ENCODE data around the gene VN1R5.
"Not testable (repeated sequence)": the region's sequence is repeated elsewhere in the genome, so short reads cannot be mapped to it uniquely, and the experiment has no call there.

Gene VN1R5

DNA sequence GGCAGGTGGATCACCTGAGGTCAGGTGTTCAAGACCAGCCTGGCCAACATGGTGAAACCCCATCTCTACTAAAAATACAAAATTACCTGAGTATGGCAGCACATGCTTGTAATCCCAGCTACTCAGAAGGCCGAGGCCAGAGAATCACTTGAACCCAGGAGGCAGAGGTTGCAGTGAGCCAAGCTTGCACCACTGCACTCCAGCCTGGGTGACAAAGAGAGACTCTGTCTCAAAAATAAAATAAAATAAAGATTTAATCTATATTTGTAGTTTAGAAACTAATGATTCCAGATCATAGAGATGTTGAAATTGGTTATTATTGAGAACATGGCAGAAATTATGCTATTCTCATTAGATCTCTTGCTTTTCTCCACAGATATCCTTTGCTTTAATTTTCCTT lies at the start of gene VN1R5:
VN1R5 (plus strand) TSS at position 301 of the 400 bp plus-strand sequence.
- not testable (repeated sequence) for DNase-seq (ENCODE audit: low read depth); H3K4me3 ChIP-seq (ENCODE audit: low read depth, low read length)

GRCh38 chr1:247209396-247209795 lies 46.5 kb upstream of the VN1R5 start:
- DNase-seq (ENCODE audit: low read depth) = no peak
- H3K4me3 ChIP-seq (ENCODE audit: low read depth, low read length) = peak overlapping the region; percentile 90

GRCh38 chr1:247210062-247210375 lies 45.9 kb upstream of the VN1R5 start:
- H3K4me3 ChIP-seq (ENCODE audit: low read depth, low read length) = peak overlapping the region; percentile 90
- no peak for DNase-seq (ENCODE audit: low read depth)

DNA sequence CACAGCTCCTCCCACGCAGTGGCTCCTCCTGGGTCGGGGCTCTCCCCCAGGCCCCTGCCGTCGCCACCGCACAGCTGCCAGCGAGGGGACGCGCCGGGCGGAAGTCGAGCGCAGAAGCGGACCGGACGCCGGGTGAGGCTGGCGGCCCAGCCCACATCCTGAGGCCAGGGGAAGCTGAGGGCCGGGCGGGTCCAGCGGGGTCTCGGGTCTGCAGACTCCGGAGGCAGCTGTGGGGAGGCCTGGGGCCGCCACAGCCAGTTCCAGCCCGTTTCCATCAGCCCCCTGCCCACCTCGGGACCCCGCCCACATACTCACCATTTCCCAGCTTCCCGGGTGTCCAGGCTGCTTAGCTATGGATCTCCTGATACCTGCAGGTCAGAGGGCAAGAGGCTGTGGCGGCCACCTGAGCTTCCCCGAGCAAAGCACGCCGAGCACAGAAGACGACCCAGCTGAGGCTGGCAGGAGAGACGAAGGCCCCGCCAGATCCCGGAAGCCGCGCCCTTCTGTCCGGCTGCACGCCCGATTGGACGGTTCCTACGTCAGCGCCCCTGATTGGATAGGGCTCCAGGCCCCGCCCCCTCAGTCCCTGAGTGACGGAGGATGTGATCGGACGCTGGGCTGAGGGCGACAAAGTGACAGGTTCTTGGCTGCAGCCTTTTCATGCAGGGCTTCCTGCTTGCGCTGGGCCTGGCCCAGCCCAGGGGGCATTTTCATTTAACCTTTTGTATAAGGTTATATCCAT lies 45.3 kb upstream of the VN1R5 start:
- peak overlapping the region; percentile 90 for H3K4me3 ChIP-seq (ENCODE audit: low read depth, low read length)
- DNase-seq (ENCODE audit: low read depth) = peak; percentile 54

- no peak overlapping the region for H3K4me3 ChIP-seq (ENCODE audit: low read depth, low read length)
- DNase-seq (ENCODE audit: low read depth) = no peak
Measured at GRCh38 chr1:247211339-247211738, 44.5 kb upstream of the VN1R5 start.

- H3K4me3 ChIP-seq (ENCODE audit: low read depth, low read length) = no peak overlapping the region
- no peak for DNase-seq (ENCODE audit: low read depth)
Measured at GRCh38 chr1:247212012-247212411, 43.9 kb upstream of the VN1R5 start.

GRCh38 chr1:247212627-247213617 lies 43.0 kb upstream of the VN1R5 start:
- H3K4me3 ChIP-seq (ENCODE audit: low read depth, low read length) = no peak overlapping the region
- no peak for DNase-seq (ENCODE audit: low read depth)

DNA sequence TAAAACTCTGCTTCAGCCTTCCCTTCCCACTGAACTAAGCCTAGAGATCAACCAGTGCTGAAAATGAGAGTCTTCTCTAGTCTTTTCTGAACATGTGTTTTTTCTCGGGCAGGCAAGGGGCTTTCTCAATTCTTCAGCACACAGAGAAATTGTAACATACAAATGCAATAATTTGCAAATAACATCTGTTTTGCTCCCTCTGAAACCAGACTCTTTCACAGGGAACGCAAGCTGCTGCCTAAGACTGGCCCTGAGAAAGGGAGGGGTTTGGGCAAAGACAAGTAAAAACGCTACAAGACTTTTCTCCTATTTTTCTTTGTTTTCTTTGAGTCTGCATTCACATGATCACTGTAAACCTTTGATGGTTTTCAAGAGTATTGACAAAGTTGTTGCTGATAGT lies 39.6 kb upstream of the VN1R5 start:
- H3K4me3 ChIP-seq (ENCODE audit: low read depth, low read length) = no peak overlapping the region
- no peak for DNase-seq (ENCODE audit: low read depth)

- H3K4me3 ChIP-seq (ENCODE audit: low read depth, low read length) = no peak overlapping the region
- DNase-seq (ENCODE audit: low read depth) = no peak
Measured at GRCh38 chr1:247218121-247218651, 37.7 kb upstream of the VN1R5 start.

DNA sequence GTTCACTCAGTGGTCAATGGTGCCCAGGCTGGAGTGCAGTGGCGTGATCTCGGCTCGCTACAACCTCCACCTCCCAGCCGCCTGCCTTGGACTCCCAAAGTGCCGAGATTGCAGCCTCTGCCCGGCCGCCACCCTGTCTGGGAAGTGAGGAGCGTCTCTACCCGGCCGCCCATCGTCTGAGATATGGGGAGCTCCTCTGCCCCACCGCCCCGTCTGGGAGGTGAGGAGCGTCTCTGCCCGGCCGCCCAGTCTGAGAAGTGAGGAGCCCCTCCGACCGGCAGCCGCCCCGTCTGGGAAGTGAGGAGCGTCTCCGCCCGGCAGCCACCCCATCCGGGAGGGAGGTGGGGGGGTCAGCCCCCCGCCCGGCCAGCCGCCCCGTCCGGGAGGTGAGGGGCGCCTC lies 35.6 kb upstream of the VN1R5 start:
- DNase-seq (ENCODE audit: low read depth); H3K4me3 ChIP-seq (ENCODE audit: low read depth, low read length): not testable (repeated sequence)

GRCh38 chr1:247222840-247223239 lies 33.0 kb upstream of the VN1R5 start:
- no peak for DNase-seq (ENCODE audit: low read depth)

DNA sequence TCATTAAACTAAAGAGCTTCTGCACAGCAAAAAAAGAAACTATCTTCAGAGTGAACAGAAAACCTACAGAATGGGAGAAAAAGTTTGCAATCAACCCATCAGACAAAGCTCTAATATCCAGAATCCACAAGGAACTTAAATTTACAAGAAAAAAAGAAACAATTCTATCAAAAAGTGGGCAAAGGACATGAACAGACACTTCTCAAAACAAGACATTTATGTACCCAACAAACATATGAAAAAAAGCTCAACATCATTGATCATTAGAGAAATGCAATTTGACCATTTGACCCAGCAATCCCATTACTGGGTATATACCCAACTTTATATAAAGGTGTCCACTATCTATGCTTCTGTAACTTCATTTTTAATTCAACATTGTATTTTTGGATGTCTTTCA lies 31.1 kb upstream of the VN1R5 start:
- no peak for DNase-seq (ENCODE audit: low read depth)
- no peak overlapping the region for H3K4me3 ChIP-seq (ENCODE audit: low read depth, low read length)

More at GRCh38 chr1:247222840-247223239, 33.0 kb upstream of the VN1R5 start:
- H3K4me3 ChIP-seq (ENCODE audit: low read depth, low read length) = no peak overlapping the region

- no peak for DNase-seq (ENCODE audit: low read depth)
- H3K4me3 ChIP-seq (ENCODE audit: low read depth, low read length) = no peak overlapping the region
Measured at GRCh38 chr1:247228133-247228532, 27.7 kb upstream of the VN1R5 start.

GRCh38 chr1:247241691-247242090 lies 14.2 kb upstream of the VN1R5 start:
- no peak overlapping the region for H3K4me3 ChIP-seq (ENCODE audit: low read depth, low read length)
- DNase-seq (ENCODE audit: low read depth) = no peak

GRCh38 chr1:247243524-247244137 lies 12.2 kb upstream of the VN1R5 start:
- H3K4me3 ChIP-seq (ENCODE audit: low read depth, low read length) = no peak overlapping the region
- DNase-seq (ENCODE audit: low read depth) = no peak

DNA sequence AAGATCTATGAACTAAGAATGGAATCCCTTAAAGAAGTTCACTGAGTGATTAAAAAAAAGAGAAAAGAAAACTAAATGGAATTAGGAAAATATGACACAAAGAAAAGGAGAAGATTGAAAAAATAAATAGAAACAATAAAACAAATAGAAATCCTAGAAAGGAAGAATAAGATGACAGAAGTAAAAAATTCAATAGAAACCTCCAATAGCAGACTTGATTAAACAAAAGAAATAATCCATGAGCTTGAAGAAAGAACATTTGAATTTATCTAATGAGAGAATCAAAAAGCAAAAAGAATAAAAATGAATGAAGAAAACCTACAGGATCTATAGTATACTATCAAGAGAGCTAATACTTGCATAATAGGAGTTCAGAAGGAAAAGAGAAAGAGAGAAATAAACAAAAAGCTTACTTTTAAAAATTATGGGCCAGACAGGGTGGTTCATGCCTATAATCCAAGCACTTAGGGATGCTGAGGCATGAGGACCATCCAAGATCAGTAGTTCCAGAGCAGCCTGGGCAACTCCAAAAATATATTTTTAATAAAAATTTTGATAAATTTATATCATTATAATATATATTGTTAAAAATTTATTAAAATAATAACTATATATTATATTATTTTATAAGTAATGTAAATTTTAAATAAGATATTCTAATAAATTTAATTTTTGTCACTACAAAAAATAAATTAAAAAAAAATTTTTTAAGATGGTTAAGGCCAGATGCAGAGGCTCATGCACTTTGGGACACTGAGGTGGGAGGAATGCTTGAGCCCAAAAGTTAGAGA lies 9.4 kb upstream of the VN1R5 start:
- H3K4me3 ChIP-seq (ENCODE audit: low read depth, low read length) = no peak overlapping the region
- no peak for DNase-seq (ENCODE audit: low read depth)

GRCh38 chr1:247247568-247247967 lies 8.3 kb upstream of the VN1R5 start:
- no peak for DNase-seq (ENCODE audit: low read depth)
- H3K4me3 ChIP-seq (ENCODE audit: low read depth, low read length) = no peak overlapping the region

- no peak for DNase-seq (ENCODE audit: low read depth)
- no peak overlapping the region for H3K4me3 ChIP-seq (ENCODE audit: low read depth, low read length)
Measured at GRCh38 chr1:247266053-247266452, 10.2 kb downstream of the VN1R5 start.

- H3K4me3 ChIP-seq (ENCODE audit: low read depth, low read length) = no peak overlapping the region
- no peak for DNase-seq (ENCODE audit: low read depth)
Measured at GRCh38 chr1:247268390-247269045, 12.6 kb downstream of the VN1R5 start.

Data from skeletal muscle cell (primary cell).